Erythroblast (primary cell): ENCODE results near the gene KCNAB3.

Experiments used
- GATA1 ChIP-seq: IDR thresholded peaks from 2 replicates; pipeline ENCODE4 v1.6.1; 2011; ENCODE audit warnings: low read depth, mild to moderate bottlenecking, control low read depth, low read length, moderate library complexity
- POLR2A ChIP-seq: IDR thresholded peaks from 2 replicates; pipeline ENCODE4 v1.6.1; 2011; ENCODE audit warnings: mild to moderate bottlenecking, low read length

DNA sequence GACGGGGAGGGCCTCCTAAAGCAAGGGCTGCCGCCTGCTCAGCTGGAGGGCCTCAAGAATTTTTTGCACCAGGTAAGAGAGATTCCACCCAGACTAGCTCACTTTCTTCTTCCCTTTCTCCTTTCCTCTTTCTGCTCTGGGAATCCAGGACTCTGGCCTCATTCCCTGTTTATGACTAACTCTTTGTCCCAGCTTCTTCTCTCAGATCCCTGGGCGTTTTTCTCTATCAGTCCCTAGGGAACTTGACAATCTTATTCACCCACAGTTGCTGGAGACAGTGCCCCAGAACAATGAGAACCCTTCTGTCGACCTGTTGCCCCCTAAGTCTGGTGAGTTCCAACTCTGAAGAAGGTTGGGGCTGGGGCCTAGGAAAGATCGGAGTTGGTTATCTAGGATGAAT lies 18.0 kb upstream of the KCNAB3 start:
- no peak for TF ChIP-seq POLR2A
- TF ChIP-seq GATA1, result no peak
